ENCODE measurements around the gene C1orf74.
A peak's percentile ranks its signal among the peaks of the same experiment; 100 is the strongest.
"Not testable (repeated sequence)": the region's sequence is repeated elsewhere in the genome, so short reads cannot be mapped to it uniquely, and the experiment has no call there.

C1orf74 gene

DNA sequence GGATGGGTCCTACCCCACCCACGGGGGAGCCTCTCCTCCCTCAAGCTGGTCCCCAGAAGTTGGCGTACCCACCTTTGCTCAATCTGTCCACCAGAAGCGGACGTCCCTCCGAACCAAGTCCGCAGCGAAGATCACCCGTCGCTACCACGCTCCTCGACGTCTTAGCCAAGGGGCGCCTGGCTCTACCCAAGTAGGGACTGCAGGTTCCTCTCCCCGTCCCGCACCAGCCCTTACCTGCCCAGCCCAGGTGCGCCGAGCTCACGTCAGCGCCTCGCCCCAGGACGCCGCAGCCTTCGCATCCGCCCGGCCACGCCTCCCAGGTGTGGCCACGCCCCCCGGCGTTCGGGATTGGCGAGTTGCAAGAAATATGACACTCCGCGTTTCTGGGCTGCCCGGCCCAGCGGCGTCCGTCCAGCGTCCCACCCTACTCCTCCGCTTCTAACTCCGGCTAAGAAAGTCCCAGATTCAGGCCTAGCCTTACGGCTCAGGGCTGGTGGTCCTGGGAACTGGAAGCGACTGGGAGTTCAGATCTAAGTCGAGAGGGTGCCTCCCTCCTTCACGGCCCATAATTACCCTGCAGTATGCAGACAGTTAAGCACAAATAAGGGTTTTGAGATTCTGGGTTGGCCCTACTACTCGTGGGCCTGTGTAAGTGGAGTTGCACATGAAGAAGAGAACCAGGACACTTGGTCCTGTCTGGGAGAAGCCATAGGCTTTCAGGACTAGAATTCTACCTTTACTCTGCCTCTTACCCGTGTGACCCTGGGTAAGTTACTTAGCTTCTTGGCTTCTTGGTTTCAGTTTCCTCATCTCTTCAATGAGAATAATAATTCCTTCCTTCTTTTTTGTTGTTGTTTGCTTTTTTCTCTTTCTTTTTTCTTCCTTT is 21.8 kb upstream of the C1orf74 start, which contains the start of gene IRF6:
TSS of gene IRF6 (minus strand) at position 268 of the 886 bp plus-strand sequence. CDS start 4,729 bp downstream, outside the sequence.
- DNase-seq (ENCODE audit: low read depth in 3 of 3): peak in 2 of 3 experiments; percentile 31 to 63

DNA sequence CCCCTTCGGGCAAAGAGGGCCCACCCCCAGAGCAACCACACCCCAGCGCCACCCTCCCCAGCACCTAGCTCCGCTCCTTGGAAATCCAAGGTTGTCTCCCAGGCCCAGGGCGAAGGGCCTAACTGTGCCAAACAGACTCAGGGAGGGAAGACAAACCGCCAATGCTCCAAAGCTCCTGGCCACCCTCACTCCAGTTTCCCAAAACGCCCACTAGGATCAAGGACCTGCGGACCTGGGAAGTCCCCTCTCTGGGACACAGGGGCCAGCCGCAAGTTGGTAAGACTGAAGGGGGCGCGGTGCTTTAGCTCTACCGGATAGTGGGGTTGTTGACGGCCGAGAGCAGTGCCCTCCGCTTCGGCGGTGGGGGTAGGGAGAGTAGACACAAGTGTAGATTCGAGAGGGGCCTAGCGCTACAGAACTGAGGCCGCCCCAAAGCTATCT is 21.0 kb upstream of the C1orf74 start:
- DNase-seq (ENCODE audit: low read depth in 3 of 3): no peak

DNA sequence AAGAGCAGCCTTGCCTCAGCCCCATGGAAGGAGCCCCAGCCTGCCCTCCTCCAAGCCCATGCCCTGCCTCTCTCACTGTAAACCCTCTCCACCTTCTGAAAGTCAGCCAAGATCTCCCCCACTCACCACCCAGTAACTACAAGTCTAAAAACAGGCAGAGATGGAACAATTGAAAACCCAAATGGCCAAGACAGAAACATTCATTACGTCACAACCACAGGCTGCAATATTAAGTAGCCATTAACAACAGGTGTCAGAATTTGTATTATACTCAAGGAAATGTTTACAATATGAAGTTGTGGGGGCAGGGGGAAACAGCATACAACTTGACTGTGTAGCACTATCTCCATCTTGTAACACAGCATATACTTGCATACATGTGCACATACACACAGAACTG is 19.2 kb upstream of the C1orf74 start:
- DNase-seq (ENCODE audit: low read depth in 3 of 3): no peak

DNA sequence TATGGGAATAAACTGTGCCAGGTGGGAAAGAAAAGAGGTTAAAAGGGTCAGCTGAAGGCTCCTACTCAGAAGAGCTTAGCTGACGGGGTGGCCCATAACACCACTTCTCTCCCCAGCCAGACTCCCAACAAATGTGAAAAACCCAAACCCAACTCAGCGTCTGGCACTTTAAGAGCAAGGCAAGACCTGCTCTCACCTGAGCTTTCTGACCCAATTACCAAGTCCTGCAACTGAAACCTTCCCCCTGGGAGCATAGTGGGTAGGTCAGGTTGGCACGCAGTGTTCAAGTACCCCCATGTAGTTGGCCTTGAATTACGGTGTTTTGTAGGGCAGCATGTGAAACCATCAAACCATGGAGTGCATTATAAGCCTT is 18.4 kb upstream of the C1orf74 start:
- DNase-seq (ENCODE audit: low read depth in 3 of 3): no peak

- no peak for DNase-seq (ENCODE audit: low read depth in 3 of 3)
Observed at GRCh38 chr1:209802117-209802779, 17.9 kb upstream of the C1orf74 start.

DNA sequence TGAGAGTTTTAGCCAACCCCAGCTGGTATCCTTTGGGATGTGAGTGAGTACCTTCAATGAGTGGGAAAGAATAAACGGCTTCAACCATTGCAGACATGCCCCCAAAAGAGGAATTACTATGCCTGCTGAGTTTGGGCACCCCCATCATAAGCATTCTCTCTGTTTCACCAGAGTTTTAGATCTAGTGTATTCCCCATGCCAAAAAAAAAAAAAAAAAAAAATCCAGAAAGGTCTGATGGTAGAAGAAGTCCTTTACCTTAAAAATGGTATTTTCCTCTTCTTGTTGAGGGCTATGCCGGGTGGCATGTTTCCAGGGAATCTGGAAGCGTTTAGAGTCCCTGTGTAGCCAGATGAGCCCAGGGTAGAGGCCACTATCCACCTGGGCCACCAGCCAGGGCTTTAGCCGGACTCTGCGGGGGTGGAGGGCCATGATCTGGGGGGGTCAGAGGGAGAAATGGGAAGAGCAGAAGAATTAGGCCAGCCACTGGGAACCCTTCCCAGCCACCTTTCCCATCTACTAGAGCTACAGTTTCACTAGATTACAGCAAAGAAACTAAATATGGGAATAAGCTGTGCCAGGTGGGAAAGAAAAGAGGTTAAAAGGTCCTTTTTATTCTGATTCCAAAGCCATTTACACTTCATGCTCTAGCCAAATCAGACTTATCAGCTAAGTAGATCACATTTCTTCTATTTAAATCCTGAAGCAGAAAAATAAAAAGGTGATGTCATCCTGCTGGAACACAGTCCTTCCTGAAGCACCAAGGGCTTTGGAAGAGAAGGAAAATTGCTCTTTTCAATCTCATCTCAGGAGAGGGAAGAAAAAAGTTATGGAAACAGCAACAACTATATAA is 16.9 kb upstream of the C1orf74 start:
- DNase-seq (ENCODE audit: low read depth in 3 of 3): no peak

DNA sequence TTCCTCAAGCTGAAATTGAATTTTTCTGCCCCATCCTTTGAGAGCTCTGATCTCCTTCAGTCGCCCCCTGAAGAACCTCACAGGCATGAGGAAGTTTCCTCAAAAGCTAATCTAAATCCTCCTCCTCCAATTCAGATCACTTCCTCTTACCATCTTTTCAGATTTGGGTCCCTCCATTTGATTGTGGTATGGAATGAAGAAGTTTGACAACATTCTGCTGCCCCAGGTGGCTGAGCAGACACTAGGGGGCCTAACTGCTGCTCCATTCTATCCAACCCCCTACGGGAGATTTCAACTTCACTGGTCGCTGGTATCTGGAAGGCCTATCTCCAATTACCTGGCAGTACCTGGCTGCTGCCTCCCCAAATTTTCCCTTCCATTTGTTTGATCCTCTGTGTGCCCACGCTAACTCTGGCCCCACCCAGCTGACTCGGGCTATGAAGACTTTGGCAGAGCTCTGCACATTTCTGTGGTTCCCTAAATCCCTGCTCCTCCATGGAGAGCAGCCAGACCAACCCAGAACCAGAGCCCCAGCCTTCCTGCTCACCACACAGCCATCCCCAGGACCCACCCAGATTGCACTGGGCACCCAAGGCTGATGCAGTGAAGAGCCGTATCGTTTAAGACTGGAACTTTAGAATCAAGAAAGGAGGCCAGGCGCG is 13.8 kb upstream of the C1orf74 start:
- DNase-seq (ENCODE audit: low read depth in 3 of 3): no peak

- DNase-seq (ENCODE audit: low read depth in 3 of 3): not testable (repeated sequence)
Observed at GRCh38 chr1:209793711-209794110, 9.4 kb upstream of the C1orf74 start.

- no peak for DNase-seq (ENCODE audit: low read depth in 3 of 3)
Observed at GRCh38 chr1:209791920-209792319, 7.6 kb upstream of the C1orf74 start.

- no peak for DNase-seq (ENCODE audit: low read depth in 3 of 3)
Observed at GRCh38 chr1:209790286-209791193, 6.2 kb upstream of the C1orf74 start.

- no peak for DNase-seq (ENCODE audit: low read depth in 3 of 3)
Observed at GRCh38 chr1:209789245-209789644, 4.9 kb upstream of the C1orf74 start.

GRCh38 chr1:209787551-209787950 is 3.2 kb upstream of the C1orf74 start:
- DNase-seq (ENCODE audit: low read depth in 3 of 3): no peak

GRCh38 chr1:209786146-209786545 is 1.8 kb upstream of the C1orf74 start:
- no peak for DNase-seq (ENCODE audit: low read depth in 3 of 3)

DNA sequence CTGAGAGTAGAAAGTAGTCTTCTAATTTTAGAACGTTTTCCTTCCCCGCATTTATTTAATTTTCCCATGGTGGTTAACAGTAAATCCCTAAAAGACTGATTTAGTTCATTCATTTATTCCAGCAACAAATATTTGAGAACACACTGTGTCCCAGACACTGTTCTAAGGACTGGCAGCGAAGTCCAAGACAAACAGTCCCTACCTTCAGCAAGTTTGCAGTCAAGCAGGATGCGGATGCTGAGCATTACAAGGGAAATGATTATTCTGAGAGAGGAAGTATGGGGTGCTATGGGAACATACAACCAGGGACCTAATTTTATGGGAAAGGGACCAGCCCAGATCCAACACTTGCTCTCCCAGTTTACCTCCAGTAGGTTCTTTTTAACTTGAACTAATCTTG is 1.2 kb upstream of the C1orf74 start:
- no peak for DNase-seq (ENCODE audit: low read depth in 3 of 3)

DNA sequence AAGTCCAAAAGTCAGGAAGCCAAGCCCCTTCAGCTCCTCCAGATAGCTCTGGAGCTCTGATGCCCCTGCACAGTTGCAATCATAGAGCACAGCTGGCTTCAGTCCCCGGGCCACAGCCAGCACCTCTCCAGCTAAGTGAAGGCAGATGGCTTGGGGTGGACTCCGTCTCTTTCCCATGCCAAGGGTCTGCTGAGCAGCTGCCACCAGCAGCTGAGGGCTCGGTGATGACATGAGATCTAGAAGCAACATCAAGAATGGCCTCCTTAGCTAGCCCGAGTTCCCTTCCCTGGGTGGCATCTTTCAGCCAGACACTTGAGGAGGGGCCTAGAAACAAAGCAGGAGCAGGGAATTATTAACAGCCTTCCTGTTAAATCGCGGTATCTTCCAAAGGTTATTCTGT is 973 bp downstream of the C1orf74 start:
- no peak for DNase-seq (ENCODE audit: low read depth in 3 of 3)

DNA sequence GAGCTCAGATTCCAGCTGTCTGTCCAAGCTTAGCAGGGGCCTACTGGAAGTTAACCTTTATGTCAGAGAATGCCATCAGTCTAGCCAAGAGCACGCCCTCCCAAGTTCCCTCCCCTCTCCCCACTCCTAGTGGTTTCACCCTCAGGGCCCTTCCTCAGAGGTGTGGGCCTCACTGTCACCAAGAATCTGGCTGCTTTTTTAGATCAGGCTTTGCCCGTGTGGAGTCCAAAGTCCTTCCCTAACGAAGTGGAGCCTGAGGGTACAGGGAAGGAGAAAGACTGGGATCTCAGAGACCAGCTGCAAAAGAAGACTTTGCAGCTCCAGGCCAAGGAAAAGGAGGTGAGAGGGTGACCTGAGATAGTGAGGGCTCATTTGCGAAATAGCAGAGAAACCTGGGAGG is 4.1 kb downstream of the C1orf74 start:
- no peak for DNase-seq (ENCODE audit: low read depth in 3 of 3)

DNA sequence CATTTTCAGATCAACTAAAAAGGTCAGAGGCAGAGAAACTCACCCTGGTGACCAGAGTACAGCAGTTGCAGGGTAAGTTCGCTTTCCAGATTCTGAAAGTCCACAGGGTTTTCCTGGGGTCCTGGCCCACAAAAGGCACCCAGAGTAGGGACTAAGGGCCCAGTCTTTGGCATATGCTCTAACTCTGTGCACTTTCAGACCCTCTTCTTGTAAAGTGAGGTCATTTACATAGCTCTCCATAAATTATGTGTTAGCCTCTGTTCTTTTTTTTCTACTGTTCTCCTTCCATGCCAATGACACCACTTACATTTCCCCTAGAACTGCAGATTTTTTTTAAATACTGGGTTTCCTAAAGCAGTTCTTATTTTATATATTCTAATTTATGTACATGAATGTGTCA is 6.3 kb downstream of the C1orf74 start:
- no peak for DNase-seq (ENCODE audit: low read depth in 3 of 3)

DNA sequence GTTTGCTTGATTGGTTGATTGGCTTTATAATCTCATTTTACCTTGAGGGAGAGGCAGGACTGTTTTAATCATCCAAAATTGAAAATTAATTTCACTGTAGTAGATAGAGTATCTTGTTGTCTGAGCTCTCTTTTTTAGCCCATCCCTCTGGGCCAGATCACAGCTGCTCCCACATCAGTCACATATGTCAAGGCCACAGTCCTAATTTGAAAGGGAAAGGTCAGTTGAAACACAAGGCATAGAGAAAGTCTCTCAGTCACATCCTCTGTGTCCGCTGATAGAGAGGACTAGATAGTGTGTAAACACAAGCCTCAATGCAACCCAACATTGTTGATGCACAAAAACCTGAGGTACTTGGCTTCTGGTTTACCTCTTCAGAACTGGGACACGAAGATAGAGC is 6.8 kb downstream of the C1orf74 start:
- no peak for DNase-seq (ENCODE audit: low read depth in 3 of 3)

DNA sequence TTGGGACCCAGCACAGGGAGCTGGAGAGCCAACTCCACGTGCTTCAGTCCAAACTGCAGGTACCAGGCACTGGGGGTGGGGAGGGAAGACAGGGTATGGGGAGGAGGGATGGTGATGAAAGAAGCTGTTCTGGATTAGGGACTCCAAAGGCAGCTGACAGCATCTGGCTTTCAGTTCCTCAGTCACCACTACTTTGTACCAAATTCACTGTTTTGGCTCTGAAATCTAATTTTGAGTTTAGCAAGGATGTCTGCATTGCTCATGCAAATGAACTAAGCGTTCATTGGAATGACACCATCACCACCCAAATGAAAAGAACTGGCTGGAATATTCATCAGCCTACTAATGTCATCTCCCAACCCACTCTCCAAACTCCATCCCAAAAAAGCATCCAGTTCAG is 8.7 kb downstream of the C1orf74 start:
- no peak for DNase-seq (ENCODE audit: low read depth in 3 of 3)

DNA sequence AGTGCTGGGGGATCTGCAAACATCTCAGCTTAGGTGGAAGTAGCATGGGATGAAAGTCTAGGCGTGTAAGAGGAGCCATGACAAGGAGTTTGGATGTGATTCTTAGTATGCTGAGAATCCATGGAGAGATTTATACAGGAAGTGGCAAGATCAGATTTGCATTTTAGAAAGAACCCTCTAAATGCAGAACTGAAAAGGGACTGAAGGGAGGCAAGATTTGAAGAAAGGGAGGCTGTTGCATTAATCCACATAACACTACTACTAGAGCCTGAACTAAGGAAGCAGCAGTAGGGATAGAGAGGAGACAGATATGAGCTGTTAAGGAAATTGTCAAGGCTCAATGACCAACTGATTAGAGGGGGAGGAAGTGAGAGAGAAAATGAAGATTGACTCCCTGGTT is 9.8 kb downstream of the C1orf74 start:
- DNase-seq (ENCODE audit: low read depth in 3 of 3): no peak

DNA sequence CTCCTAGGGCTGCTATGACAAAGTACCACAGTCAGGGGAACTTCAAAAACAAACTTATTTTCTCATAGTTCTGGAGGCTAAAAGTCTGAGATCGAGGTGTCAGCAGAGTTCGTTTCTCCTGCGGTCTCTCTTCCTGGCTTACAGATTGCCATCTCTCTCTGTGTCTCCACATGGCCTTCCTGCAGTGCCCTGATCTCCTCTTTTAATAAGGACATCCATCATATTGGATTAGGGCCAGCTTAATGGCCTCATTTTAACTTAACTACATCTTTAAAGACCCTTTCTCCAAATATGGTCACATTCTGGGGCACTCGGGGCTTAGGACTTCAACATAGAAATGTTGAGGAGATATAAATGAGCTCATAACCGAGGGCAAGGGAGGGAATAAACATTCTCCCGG is 12.2 kb downstream of the C1orf74 start:
- DNase-seq (ENCODE audit: low read depth in 3 of 3): no peak

Data from stimulated activated CD4-positive, alpha-beta T cell treated with anti-CD3 and anti-CD28 coated beads, TNF-alpha, amount 100 ng/mL, for 24 hours (primary cell).